Inferior parietal cortex (tissue), 1 donor: Measurements from ENCODE around the gene RRP36.

ENCODE experiments used
- DNase-seq: peaks from one replicate; pipeline ENCODE4 v3.0.0-alpha.2; 2016; ENCODE audit errors: extremely low spot score

Gene RRP36

GRCh38 chr6:43061861-43062260, 40.4 kb downstream of the RRP36 start:
- no peak for DNase-seq

GRCh38 chr6:43062818-43063217, 41.4 kb downstream of the RRP36 start:
- DNase-seq: no peak

- DNase-seq: no peak
These were observed 48.7 kb downstream of the RRP36 start for GRCh38 chr6:43070028-43070632.

DNA sequence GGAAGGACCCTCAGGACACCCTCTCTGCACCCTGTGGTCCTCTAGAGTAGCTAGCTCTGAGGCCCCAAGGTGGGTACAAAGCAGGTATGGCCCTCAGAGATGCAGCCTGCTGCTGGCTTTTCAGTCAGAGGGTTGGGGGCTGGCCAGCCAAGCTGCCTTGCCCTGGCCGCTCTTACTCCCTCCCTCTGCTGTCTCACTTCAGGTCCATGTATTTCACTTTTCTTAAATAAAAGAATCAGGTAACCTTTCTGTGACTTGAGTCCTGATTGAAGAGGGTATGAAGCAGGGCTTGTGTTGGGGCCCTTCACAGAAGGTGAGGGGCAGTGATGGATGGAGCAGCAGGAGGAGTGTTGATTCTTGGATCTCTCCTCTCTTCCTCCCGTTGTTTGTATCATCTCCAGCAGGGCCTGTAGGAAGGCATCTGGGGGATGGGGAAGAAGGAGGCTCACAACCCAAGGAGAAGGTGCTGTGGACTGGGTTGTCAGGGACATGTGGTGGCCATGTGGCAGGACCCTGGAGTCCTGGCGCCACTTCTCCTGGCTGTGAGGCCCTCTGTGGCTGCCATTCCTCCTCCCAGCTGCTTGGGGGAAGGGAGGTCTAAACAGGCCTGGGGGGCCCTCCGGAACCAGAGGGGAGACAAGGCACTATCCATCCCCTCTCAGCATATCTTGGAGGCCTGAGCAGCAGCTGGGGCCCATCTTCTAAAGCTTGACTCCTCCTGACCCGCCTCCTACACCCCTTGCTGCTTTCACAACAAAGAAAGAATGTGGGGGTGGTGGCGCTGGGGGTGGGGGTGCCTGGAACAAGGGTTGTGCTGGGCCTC, 53.6 kb downstream of the RRP36 start:
- DNase-seq: no peak

DNA sequence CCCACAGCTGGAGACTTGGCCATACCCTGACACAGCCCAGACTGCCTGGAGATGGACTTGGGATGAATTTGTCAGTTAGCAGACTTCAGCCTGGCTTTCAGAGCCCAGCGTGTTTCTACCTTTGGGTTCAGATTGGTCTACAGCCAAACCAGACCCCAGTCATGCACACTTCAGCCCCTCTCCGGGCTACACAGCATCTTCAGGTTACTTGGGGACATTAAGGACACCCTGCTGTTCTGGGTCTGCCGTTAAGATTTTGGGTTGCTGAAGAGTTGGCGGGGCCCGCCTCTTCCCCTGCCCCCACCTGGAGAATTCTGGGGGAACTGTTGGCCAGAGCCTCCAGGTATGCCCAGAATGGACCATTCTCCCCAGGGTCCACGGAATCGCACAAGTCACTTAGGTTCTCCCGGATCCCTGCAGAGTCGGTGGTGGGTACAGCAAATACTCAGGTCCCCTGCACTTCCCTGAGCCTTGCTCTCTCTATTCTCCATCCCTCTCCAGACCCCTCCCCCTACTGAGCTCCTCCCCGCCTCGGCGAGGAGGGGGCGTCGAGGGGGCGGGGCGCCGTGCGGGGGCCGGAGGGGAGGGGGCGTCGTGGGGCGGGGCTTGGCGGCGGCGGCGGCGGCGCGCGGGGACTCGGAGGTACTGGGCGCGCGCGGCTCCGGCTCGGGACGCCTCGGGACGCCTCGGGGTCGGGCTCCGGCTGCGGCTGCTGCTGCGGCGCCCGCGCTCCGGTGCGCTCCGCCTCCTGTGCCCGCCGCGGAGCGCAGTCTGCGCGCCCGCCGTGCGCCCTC, 54.4 kb downstream of the RRP36 start, which contains the start of gene PTK7:
PTK7 (plus strand) TSS at position 645 of the 794 bp plus-strand sequence. CDS start 175 bp downstream, outside the sequence.
- DNase-seq: no peak

DNA sequence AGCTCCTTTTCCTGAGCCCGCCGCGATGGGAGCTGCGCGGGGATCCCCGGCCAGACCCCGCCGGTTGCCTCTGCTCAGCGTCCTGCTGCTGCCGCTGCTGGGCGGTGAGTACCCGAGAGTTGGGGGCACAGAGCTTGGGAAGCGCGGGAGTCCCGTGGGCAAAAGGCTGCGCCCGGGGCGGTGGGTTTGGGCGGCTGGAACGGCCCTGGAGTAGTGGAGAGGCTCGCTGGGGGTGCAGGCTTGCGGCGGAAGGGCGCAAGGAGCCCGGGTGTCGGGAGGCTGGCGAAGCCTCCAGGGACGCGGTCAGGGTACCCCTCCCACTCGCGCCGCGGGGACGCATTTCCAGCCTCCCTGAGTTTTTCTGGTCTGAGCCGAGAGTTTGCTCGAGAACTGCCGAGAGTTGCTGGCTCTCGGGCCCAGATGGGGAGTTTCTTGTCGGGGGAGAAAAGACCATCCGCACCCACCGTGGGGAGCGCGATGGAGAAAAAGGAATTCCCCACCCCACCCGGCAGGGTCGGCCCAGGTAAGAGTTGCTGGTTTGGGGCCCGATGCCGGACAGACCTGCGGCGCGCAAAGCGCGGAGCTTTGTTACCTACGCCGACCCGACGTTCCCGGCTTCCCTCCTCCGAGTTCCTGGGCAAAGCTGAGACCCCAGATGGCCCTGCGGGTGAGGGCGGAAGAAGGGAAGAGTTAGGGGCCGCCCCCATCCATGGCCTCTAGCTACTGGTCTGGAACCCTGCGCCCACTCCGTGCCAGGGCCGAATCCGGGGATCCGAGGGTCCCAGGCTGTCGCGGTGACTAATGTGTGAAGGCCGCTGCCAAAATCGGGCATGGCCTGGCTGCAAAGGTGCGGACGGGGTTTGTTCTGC, 55.3 kb downstream of the RRP36 start:
- DNase-seq: no peak

- DNase-seq: no peak
These were observed 55.9 kb downstream of the RRP36 start for GRCh38 chr6:43077333-43077809.

- DNase-seq: no peak
These were observed 56.6 kb downstream of the RRP36 start for GRCh38 chr6:43077981-43078511.

DNA sequence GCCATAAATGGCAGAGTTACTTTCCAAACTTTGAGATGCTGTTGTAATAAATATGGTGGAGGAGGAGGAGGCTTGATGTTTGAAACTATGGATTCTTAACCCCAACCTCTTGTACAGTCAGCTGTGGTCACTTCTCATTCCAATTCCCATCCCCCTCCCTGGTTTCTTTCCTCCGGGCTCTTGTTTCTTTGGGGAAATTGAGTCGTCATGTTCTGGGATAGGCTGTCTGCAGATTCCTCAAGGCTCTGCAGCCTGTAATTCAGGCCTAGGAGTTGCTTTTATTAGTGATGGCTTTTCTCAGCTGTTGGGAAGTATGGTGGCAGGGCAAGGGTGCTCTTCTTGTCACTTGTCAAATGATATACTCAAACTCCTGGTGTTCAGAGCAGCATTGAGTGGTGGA, 57.3 kb downstream of the RRP36 start:
- no peak for DNase-seq
